GM12865 (cell line): Measurements from ENCODE around the gene SCARB2.

Experiments used
- DNase-seq: peaks from one replicate; pipeline ENCODE4 v3.0.0; 2010; ENCODE audit warnings: low read depth
- H3K4me3 ChIP-seq: 2 replicates; pipeline ENCODE4 v1.5.1; 2011; ENCODE audit warnings: mild to moderate bottlenecking, low read depth, low read length, control low read depth
- TF ChIP-seq, protein P1 (sequence below): IDR thresholded peaks from 2 replicates; pipeline ENCODE4 v1.5.1; 2011; ENCODE audit warnings: low read length, control low read depth, low read depth, inconsistent platforms; ENCODE audit not compliant: insufficient read depth; ENCODE audit errors: missing control alignments

SCARB2 gene

DNA sequence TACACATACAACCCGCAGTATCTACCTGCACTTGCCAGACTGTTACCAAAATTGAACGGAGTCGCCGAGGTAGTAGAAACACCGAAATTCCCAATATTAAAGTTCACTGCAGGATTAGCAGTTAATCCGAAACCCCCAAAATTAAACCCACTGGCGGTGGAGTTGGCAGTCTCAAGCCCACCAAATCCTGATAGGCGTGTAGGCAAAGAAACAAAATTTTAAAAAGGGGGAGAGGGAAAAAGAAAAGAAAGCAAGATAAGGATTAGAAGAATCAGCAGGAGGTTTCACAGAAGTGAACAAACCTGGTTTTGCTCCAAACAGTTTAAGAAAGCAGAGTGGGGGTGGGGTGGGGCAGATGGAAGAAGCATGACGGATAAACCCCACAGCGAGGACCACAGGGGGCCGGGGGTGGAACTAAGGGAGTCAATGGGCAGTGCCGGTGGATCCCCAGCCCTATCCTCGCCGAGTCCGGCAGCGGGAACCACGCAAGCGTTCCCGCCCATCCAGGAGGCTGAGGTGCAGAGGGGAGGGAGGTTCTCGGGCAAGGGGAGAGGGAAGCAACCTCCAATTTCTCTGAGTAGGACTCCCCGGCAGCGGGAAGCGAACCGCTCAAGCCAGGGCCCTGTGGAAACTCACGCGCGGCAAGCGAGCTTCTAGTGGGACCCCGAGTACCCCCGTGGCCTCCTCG lies 66.0 kb downstream of the SCARB2 start:
- peak; percentile 73 for DNase-seq
- TF ChIP-seq, protein P1, sequence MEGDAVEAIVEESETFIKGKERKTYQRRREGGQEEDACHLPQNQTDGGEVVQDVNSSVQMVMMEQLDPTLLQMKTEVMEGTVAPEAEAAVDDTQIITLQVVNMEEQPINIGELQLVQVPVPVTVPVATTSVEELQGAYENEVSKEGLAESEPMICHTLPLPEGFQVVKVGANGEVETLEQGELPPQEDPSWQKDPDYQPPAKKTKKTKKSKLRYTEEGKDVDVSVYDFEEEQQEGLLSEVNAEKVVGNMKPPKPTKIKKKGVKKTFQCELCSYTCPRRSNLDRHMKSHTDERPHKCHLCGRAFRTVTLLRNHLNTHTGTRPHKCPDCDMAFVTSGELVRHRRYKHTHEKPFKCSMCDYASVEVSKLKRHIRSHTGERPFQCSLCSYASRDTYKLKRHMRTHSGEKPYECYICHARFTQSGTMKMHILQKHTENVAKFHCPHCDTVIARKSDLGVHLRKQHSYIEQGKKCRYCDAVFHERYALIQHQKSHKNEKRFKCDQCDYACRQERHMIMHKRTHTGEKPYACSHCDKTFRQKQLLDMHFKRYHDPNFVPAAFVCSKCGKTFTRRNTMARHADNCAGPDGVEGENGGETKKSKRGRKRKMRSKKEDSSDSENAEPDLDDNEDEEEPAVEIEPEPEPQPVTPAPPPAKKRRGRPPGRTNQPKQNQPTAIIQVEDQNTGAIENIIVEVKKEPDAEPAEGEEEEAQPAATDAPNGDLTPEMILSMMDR: no peak

GRCh38 chr4:76144546-76144945 lies 69.1 kb downstream of the SCARB2 start:
- no peak for DNase-seq
- TF ChIP-seq, protein P1: no peak
- H3K4me3 ChIP-seq: no peak overlapping the region

More for the DNA sequence above, 66.0 kb downstream of the SCARB2 start:
- peak overlapping the region; percentile 82 for H3K4me3 ChIP-seq

- no peak for DNase-seq
- TF ChIP-seq, protein P1: no peak
- no peak overlapping the region for H3K4me3 ChIP-seq
Measured at GRCh38 chr4:76141241-76141640, 72.4 kb downstream of the SCARB2 start.

- no peak for DNase-seq
- TF ChIP-seq, protein P1: no peak
- H3K4me3 ChIP-seq: no peak overlapping the region
Measured at GRCh38 chr4:76127754-76128153, 85.9 kb downstream of the SCARB2 start.

- no peak for DNase-seq
- TF ChIP-seq, protein P1: no peak
- H3K4me3 ChIP-seq: no peak overlapping the region
Measured at GRCh38 chr4:76125816-76126215, 87.8 kb downstream of the SCARB2 start.

DNA sequence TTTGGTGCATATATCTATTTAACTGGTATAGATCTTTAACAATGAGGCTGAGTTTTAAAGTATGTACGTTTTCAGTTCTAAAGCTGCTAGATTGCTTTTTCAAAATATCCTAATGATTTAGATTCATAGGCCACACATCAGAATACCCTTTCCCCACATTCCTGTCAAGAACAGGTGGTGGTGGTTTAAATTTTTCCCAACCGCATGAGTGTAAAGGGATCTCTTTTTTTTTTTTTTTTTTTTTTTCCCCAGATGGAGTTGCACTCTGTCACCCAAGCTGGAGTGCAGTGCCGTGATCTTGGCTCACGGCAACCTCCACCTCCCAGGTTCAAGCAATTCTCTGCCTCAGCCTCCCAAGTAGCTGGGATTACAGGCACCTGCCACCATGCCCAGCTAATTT lies 93.4 kb downstream of the SCARB2 start:
- TF ChIP-seq, protein P1: no peak
- no peak for DNase-seq

DNA sequence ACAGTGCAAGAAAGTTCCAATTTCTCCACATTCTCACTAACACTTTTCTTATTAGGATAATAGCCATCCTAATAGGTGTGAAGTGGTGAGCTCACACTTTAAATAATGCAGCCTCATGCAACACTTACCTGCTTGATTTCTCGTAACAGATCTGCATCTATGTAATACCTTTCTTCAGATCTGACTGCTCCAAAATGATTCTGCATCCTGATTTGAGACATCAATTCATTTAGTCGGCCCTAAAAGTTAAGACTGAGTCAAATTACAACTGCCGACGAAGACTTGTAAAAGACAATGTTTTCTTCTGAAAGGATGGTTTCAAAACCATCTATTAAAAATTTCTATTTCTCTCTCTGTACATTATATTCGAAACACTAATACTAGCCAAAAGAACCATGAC lies 96.1 kb downstream of the SCARB2 start:
- TF ChIP-seq, protein P1: no peak
- no peak for DNase-seq
- no peak overlapping the region for H3K4me3 ChIP-seq

More for the DNA sequence above, 93.4 kb downstream of the SCARB2 start:
- no peak overlapping the region for H3K4me3 ChIP-seq
